ENCODE data around the gene NEUROD6. TPM values are rescaled to one million over a fixed set of nuclear protein-coding genes. Genes with fewer than 3 reads are reported as not detected.

The NEUROD6 gene
- total RNA-seq, 1 experiment from 2014 or later = not detected

- no peak for DNase-seq (ENCODE audit: low spot score)
- CTCF ChIA-PET = no interaction called here
- POLR2A ChIA-PET (ENCODE audit: low non-redundant PET) = no interaction called here
- no peaks in the 10 kb centered on the region for H3K9me3 ChIP-seq (ENCODE audit: low read depth, low read length, poor library complexity, severe bottlenecking)
- no peaks in the 10 kb centered on the region for H3K4me1 ChIP-seq (ENCODE audit: insufficient read depth, low read length, poor library complexity, severe bottlenecking)
- H3K36me3 ChIP-seq (ENCODE audit: insufficient read depth, low read length, poor library complexity, severe bottlenecking) = no peaks in the 10 kb centered on the region
- H3K27me3 ChIP-seq (replicated peaks; ENCODE audit: insufficient read depth, low read depth, low read length, poor library complexity) = no peaks in the 10 kb centered on the region
- no peak overlapping the region for H3K27ac ChIP-seq (ENCODE audit: low read depth, low read length, poor library complexity, severe bottlenecking)
- intact Hi-C loops (cut with micrococcal nuclease; ENCODE audit: unreplicated experiment) = no loop called here
- no peak overlapping the region for H3K4me3 ChIP-seq (ENCODE audit: low read depth, low read length, poor library complexity, severe bottlenecking)
- BruUV-seq (replicated peaks) = no TSS peak
- TF ChIP-seq, protein P1, sequence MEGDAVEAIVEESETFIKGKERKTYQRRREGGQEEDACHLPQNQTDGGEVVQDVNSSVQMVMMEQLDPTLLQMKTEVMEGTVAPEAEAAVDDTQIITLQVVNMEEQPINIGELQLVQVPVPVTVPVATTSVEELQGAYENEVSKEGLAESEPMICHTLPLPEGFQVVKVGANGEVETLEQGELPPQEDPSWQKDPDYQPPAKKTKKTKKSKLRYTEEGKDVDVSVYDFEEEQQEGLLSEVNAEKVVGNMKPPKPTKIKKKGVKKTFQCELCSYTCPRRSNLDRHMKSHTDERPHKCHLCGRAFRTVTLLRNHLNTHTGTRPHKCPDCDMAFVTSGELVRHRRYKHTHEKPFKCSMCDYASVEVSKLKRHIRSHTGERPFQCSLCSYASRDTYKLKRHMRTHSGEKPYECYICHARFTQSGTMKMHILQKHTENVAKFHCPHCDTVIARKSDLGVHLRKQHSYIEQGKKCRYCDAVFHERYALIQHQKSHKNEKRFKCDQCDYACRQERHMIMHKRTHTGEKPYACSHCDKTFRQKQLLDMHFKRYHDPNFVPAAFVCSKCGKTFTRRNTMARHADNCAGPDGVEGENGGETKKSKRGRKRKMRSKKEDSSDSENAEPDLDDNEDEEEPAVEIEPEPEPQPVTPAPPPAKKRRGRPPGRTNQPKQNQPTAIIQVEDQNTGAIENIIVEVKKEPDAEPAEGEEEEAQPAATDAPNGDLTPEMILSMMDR (conservative IDR thresholded peaks at IDR 0.05; ENCODE audit: low read depth, low read length) = no peak
- no peak for TF ChIP-seq EZH2 (IDR thresholded peaks at IDR 0.05; ENCODE audit: borderline replicate concordance, low read depth, low read length, poor library complexity, severe bottlenecking)
These were observed 13.5 kb downstream of the NEUROD6 start for GRCh38 chr7:31327071-31327470.

- intact Hi-C loops (cut with micrococcal nuclease; ENCODE audit: unreplicated experiment) = no loop called here
- no TSS peak for BruUV-seq (replicated peaks)
- Histone ChIP-seq H3K9me3 (ENCODE audit: low read depth, low read length, poor library complexity, severe bottlenecking) (no peaks in the 10 kb centered on the region), H3K36me3 (ENCODE audit: insufficient read depth, low read length, poor library complexity, severe bottlenecking) (no peaks in the 10 kb centered on the region), H3K27ac (ENCODE audit: low read depth, low read length, poor library complexity, severe bottlenecking) (no peak overlapping the region), H3K4me3 (ENCODE audit: low read depth, low read length, poor library complexity, severe bottlenecking) (no peak overlapping the region), H3K27me3 (replicated peaks; ENCODE audit: insufficient read depth, low read depth, low read length, poor library complexity) (no peaks in the 10 kb centered on the region), H3K4me1 (ENCODE audit: insufficient read depth, low read length, poor library complexity, severe bottlenecking) (no peaks in the 10 kb centered on the region)
- DNase-seq (ENCODE audit: low spot score) = no peak
- ChIA-PET POLR2A (ENCODE audit: low non-redundant PET) (no interaction called here), CTCF (no interaction called here)
- TF ChIP-seq, protein P1 (conservative IDR thresholded peaks at IDR 0.05; ENCODE audit: low read depth, low read length) = no peak
- no peak for TF ChIP-seq EZH2 (IDR thresholded peaks at IDR 0.05; ENCODE audit: borderline replicate concordance, low read depth, low read length, poor library complexity, severe bottlenecking)
These were observed 14.1 kb downstream of the NEUROD6 start for GRCh38 chr7:31326416-31326815.

DNA sequence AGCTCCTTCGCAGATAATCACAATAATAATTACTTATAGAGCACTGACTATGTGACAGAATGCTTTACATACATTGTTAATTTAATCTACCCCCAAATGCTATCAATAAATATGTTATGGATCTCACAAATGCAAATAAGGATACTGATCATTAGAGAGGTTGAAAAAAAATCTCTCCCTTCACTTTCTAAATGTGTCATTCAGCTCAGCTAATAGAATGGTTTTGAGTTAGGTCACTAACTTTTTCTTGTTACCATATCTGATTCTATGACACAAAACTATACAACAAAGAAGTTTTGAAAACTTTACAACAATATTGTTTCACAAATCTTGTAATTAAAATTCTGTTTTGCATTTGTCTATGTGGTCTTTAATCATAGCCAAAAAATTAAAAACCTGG lies 17.4 kb downstream of the NEUROD6 start:
- no peak for DNase-seq (ENCODE audit: low spot score)
- Histone ChIP-seq H3K4me1 (ENCODE audit: insufficient read depth, low read length, poor library complexity, severe bottlenecking) (no peaks in the 10 kb centered on the region), H3K4me3 (ENCODE audit: low read depth, low read length, poor library complexity, severe bottlenecking) (no peak overlapping the region), H3K9me3 (ENCODE audit: low read depth, low read length, poor library complexity, severe bottlenecking) (no peaks in the 10 kb centered on the region), H3K27ac (ENCODE audit: low read depth, low read length, poor library complexity, severe bottlenecking) (no peak overlapping the region), H3K27me3 (replicated peaks; ENCODE audit: insufficient read depth, low read depth, low read length, poor library complexity) (no peaks in the 10 kb centered on the region), H3K36me3 (ENCODE audit: insufficient read depth, low read length, poor library complexity, severe bottlenecking) (no peaks in the 10 kb centered on the region)
- BruUV-seq (replicated peaks) = no TSS peak
- ChIA-PET POLR2A (ENCODE audit: low non-redundant PET) (no interaction called here), CTCF (no interaction called here)
- TF ChIP-seq EZH2 (IDR thresholded peaks at IDR 0.05; ENCODE audit: borderline replicate concordance, low read depth, low read length, poor library complexity, severe bottlenecking) = no peak
- TF ChIP-seq, protein P1 (conservative IDR thresholded peaks at IDR 0.05; ENCODE audit: low read depth, low read length) = no peak
- intact Hi-C loops (cut with micrococcal nuclease; ENCODE audit: unreplicated experiment) = no loop called here
